GM19240 (cell line): ENCODE data around the gene OSMR.

Source experiments
- DNase-seq: peaks from one replicate; pipeline ENCODE4 v3.0.0; 2011; ENCODE audit warnings: low spot score; ENCODE audit not compliant: insufficient read length

The OSMR gene

GRCh38 chr5:38845526-38846378, at the start of gene OSMR:
Gene OSMR, plus strand, starts transcription at chr5:38846012. Its CDS starts 23,033 bp downstream, at chr5:38869045.
- DNase-seq: no peak

GRCh38 chr5:38796742-38797108, 49.1 kb upstream of the OSMR start:
- no peak for DNase-seq

- DNase-seq: no peak
These were observed 48.0 kb upstream of the OSMR start for GRCh38 chr5:38797838-38798237.

- no peak for DNase-seq
These were observed 46.0 kb upstream of the OSMR start for GRCh38 chr5:38799556-38800377.

- DNase-seq: no peak
These were observed 45.3 kb upstream of the OSMR start for GRCh38 chr5:38800515-38800914.

GRCh38 chr5:38802125-38802524, 43.7 kb upstream of the OSMR start:
- no peak for DNase-seq

GRCh38 chr5:38803246-38803645, 42.6 kb upstream of the OSMR start:
- DNase-seq: no peak

- no peak for DNase-seq
These were observed 39.0 kb upstream of the OSMR start for GRCh38 chr5:38806775-38807258.

- no peak for DNase-seq
These were observed 38.0 kb upstream of the OSMR start for GRCh38 chr5:38807570-38808483.

- DNase-seq: no peak
These were observed 37.0 kb upstream of the OSMR start for GRCh38 chr5:38808666-38809343.

- DNase-seq: peak; percentile 10
These were observed 36.1 kb upstream of the OSMR start for GRCh38 chr5:38809388-38810359.

GRCh38 chr5:38814879-38815278, 30.9 kb upstream of the OSMR start:
- DNase-seq: no peak

GRCh38 chr5:38816083-38817030, 29.5 kb upstream of the OSMR start:
- DNase-seq: no peak

- DNase-seq: no peak
These were observed 24.1 kb upstream of the OSMR start for GRCh38 chr5:38821679-38822078.

- no peak for DNase-seq
These were observed 22.3 kb upstream of the OSMR start for GRCh38 chr5:38823503-38823902.

- no peak for DNase-seq
These were observed 21.0 kb upstream of the OSMR start for GRCh38 chr5:38824821-38825220.

GRCh38 chr5:38825494-38825893, 20.3 kb upstream of the OSMR start:
- no peak for DNase-seq

GRCh38 chr5:38827525-38827924, 18.3 kb upstream of the OSMR start:
- no peak for DNase-seq
